ENCODE results near the gene SH3RF1. TPM values are rescaled to one million over a fixed set of nuclear protein-coding genes. Genes with fewer than 3 reads are reported as not detected.

The SH3RF1 gene
- total and polyA plus RNA-seq, 2 of the 8 experiments (the other 6 are each of a cell fraction or from before 2014, with no cell fraction given), result 6.9 to 15.1 TPM

- DNase-seq (ENCODE audit: low read depth in 1 of 2, low spot score in 2 of 2) (no peak), FAIRE-seq (no peak)
- H2AFZ ChIP-seq (ENCODE audit: low read length), result peak overlapping the region; percentile 53; the same call in 1 of the 2 replicates
Observed at GRCh38 chr4:169283114-169283509, 12.4 kb upstream of the SH3RF1 start.

More at GRCh38 chr4:169283114-169283509, 12.4 kb upstream of the SH3RF1 start:
- Histone ChIP-seq H3K79me1 (ENCODE audit: low read depth, low read length) (no peaks in the 10 kb centered on the region), H3K18ac (ENCODE audit: extremely low read depth, low read length) (no peak overlapping the region), H3K4ac (replicated peaks; ENCODE audit: insufficient read length, low read depth, low read length) (no peak overlapping the region), H3K56ac (replicated peaks; ENCODE audit: insufficient read length, low read depth, low read length) (no peak overlapping the region), H3K4me2 (ENCODE audit: insufficient read depth in 1 of 2, low read depth in 2 of 2, low read length in 2 of 2) (no peak overlapping the region), H2BK120ac (replicated peaks; ENCODE audit: low read depth, low read length) (no peak overlapping the region), H2BK5ac (ENCODE audit: low read depth, low read length) (no peak overlapping the region), H2BK20ac (ENCODE audit: low read length) (no peak overlapping the region), H3K4me3 (ENCODE audit: extremely low read depth in 1 of 4, insufficient read depth in 2 of 4, low read depth in 3 of 4, low read length in 4 of 4) (no peak overlapping the region), H3K9me3 (ENCODE audit: insufficient read depth in 2 of 2, low read depth in 1 of 2, low read length in 1 of 2) (peaks cover 0 to 5% of the 10 kb centered on the region in 2 experiments; a peak in 1 of 4 replicates), H3K23ac (ENCODE audit: insufficient read length) (no peak overlapping the region), H4K8ac (ENCODE audit: extremely low read depth, insufficient read depth, low read length) (no peak overlapping the region), H3K14ac (ENCODE audit: insufficient read length) (no peak overlapping the region), H3K27me3 (replicated peaks in 1 of 4; ENCODE audit: control insufficient read depth in 3 of 4, extremely low read depth in 1 of 4, insufficient read depth in 3 of 4, low read length in 3 of 4) (no peaks in the 10 kb centered on the region), H3K9ac (replicated peaks in 1 of 4; ENCODE audit: extremely low read depth in 1 of 4, low read depth in 3 of 4, low read length in 3 of 4) (no peak overlapping the region), H2AK5ac (ENCODE audit: low read depth, low read length) (no peak overlapping the region), H3K79me2 (ENCODE audit: control insufficient read depth in 1 of 2, insufficient read depth in 2 of 2, low read length in 2 of 2) (no peaks in the 10 kb centered on the region), H4K5ac (ENCODE audit: insufficient read length, low read depth, low read length) (no peak overlapping the region), H4K91ac (replicated peaks; ENCODE audit: insufficient read length, low read length) (no peak overlapping the region), H3K4me1 (replicated peaks in 1 of 4; ENCODE audit: control insufficient read depth in 3 of 4, insufficient read depth in 4 of 4, low read length in 3 of 4) (no peaks in the 10 kb centered on the region), H3K36me3 (ENCODE audit: control insufficient read depth in 2 of 4, insufficient read depth in 4 of 4, low read length in 3 of 4) (no peaks in the 10 kb centered on the region), H2BK12ac (ENCODE audit: low read depth, low read length) (no peak overlapping the region), H3K23me2 (ENCODE audit: low read depth, low read length) (no peaks in the 10 kb centered on the region), H2BK15ac (ENCODE audit: low read length) (no peak overlapping the region), H4K20me1 (replicated peaks in 1 of 2; ENCODE audit: control insufficient read depth in 1 of 2, insufficient read depth in 2 of 2, low read length in 2 of 2) (no peaks in the 10 kb centered on the region), H3K27ac (ENCODE audit: low read depth, low read length) (no peak overlapping the region)
- CTCF ChIA-PET (ENCODE audit: partially characterized antibody), result interaction anchor here (1.2 kb wide), 1 partner anchor 28 kb away, joined by 4 read pairs; no protein-coding TSS in a partner anchor
- TF ChIP-seq CBX5 (IDR thresholded peaks at IDR 0.05; ENCODE audit: low read depth, low read length), result no peak
- TF ChIP-seq RAD21 (IDR thresholded peaks at IDR 0.05 in 1 of 2, conservative IDR thresholded peaks at IDR 0.05 in 1 of 2; ENCODE audit: low read depth in 2 of 2, low read length in 2 of 2), result no peak
- no peak for TF ChIP-seq SIN3A (conservative IDR thresholded peaks at IDR 0.05 in 1 of 2, IDR thresholded peaks at IDR 0.05 in 1 of 2; ENCODE audit: low read depth in 1 of 2, low read length in 2 of 2)
- no peak for TF ChIP-seq GABPA (IDR thresholded peaks at IDR 0.05; ENCODE audit: borderline replicate concordance, insufficient read depth, low read length)
- TF ChIP-seq KDM4A (IDR thresholded peaks at IDR 0.05; ENCODE audit: low read depth, low read length, severe bottlenecking), result no peak
- TF ChIP-seq E2F6 (IDR thresholded peaks at IDR 0.05), result no peak
- POLR2A ChIA-PET (ENCODE audit: partially characterized antibody), result no interaction called here
- 84% methylated on average over 4 of the region's 4 CpGs; no CpG with 5 or more reads in 1 of the 2 experiments for WGBS, 2 experiments (ENCODE audit: extremely low coverage in 1 of 2, insufficient coverage in 1 of 2, insufficient read length in 1 of 2, insufficient replicate concordance in 2 of 2, low coverage in 1 of 2, low lambda C conversion rate in 2 of 2, missing lambda C conversion rate in 1 of 2)
